ENCODE data around the gene LCA5L. TPM values are rescaled to one million over a fixed set of nuclear protein-coding genes. Genes with fewer than 3 reads are reported as not detected.
"Not testable (repeated sequence)": the region's sequence is repeated elsewhere in the genome, so short reads cannot be mapped to it uniquely, and the experiment has no call there.

LCA5L gene
- total RNA-seq, 2 experiments from 2014 or later: not detected

GRCh38 chr21:39441502-39442475 lies 3.8 kb downstream of the LCA5L start:
- CTCF ChIA-PET: interaction anchor here (0.6 to 2.8 kb wide), 10 partner anchors 11 to 258 kb away, joined by 3 to 18 read pairs (median 4); partner anchors contain the start of genes HMGN1 and PSMG1
- Mint-ChIP-seq H3K9me3 (no peaks in the 10 kb centered on the region), H3K27me3 (peaks cover 37% of the 10 kb centered on the region), H3K4me1 (peaks cover 12% of the 10 kb centered on the region), H3K4me3 (no peak overlapping the region), H3K27ac (no peak overlapping the region), H3K36me3 (ENCODE audit: low read depth) (no peaks in the 10 kb centered on the region)
- POLR2A ChIA-PET: interaction anchor here (1.0 kb wide), 1 partner anchor 94 kb away, joined by 3 read pairs; no protein-coding TSS in a partner anchor
- DNase-seq: peak; percentile 39

GRCh38 chr21:39439232-39439631 lies 6.3 kb downstream of the LCA5L start:
- H3K27ac Mint-ChIP-seq: no peak overlapping the region
- H3K27me3 Mint-ChIP-seq: peaks cover 35% of the 10 kb centered on the region
- ChIA-PET CTCF (interaction anchor here (1.7 to 2.8 kb wide), 2 partner anchors 13 to 79 kb away, joined by 3 to 9 read pairs; no protein-coding TSS in a partner anchor), POLR2A (no interaction called here)
- no peak for DNase-seq
- H3K4me3 Mint-ChIP-seq: no peak overlapping the region
- H3K36me3 Mint-ChIP-seq (ENCODE audit: low read depth): no peaks in the 10 kb centered on the region
- H3K9me3 Mint-ChIP-seq: no peaks in the 10 kb centered on the region
- H3K4me1 Mint-ChIP-seq: no peaks in the 10 kb centered on the region

GRCh38 chr21:39434950-39435349 lies 10.6 kb downstream of the LCA5L start:
- no peak for DNase-seq
- peaks cover 26% of the 10 kb centered on the region for H3K27me3 Mint-ChIP-seq
- H3K4me1 Mint-ChIP-seq: no peaks in the 10 kb centered on the region
- no peaks in the 10 kb centered on the region for H3K36me3 Mint-ChIP-seq (ENCODE audit: low read depth)
- CTCF ChIA-PET: no interaction called here
- POLR2A ChIA-PET: no interaction called here
- H3K27ac Mint-ChIP-seq: no peak overlapping the region
- H3K4me3 Mint-ChIP-seq: no peak overlapping the region
- H3K9me3 Mint-ChIP-seq: no peaks in the 10 kb centered on the region

- DNase-seq: no peak
- Mint-ChIP-seq H3K36me3 (ENCODE audit: low read depth) (no peaks in the 10 kb centered on the region), H3K9me3 (no peaks in the 10 kb centered on the region), H3K27me3 (peaks cover 13% of the 10 kb centered on the region), H3K4me3 (no peak overlapping the region), H3K27ac (no peak overlapping the region), H3K4me1 (no peaks in the 10 kb centered on the region)
- ChIA-PET CTCF (interaction anchor here (4.4 kb wide), 1 partner anchor 11 kb away, joined by 18 read pairs; no protein-coding TSS in a partner anchor), POLR2A (no interaction called here)
Measured at GRCh38 chr21:39430954-39431353, 14.6 kb downstream of the LCA5L start.

- H3K27me3 Mint-ChIP-seq: peaks cover 13% of the 10 kb centered on the region
- H3K36me3 Mint-ChIP-seq (ENCODE audit: low read depth): no peaks in the 10 kb centered on the region
- H3K9me3 Mint-ChIP-seq: no peaks in the 10 kb centered on the region
- no peaks in the 10 kb centered on the region for H3K4me1 Mint-ChIP-seq
- H3K27ac Mint-ChIP-seq: no peak overlapping the region
- CTCF ChIA-PET: interaction anchor here (4.4 kb wide), 1 partner anchor 12 kb away, joined by 18 read pairs; no protein-coding TSS in a partner anchor
- DNase-seq: no peak
- H3K4me3 Mint-ChIP-seq: no peak overlapping the region
- POLR2A ChIA-PET: no interaction called here
Measured at GRCh38 chr21:39430457-39430856, 15.1 kb downstream of the LCA5L start.

- no peaks in the 10 kb centered on the region for H3K4me1 Mint-ChIP-seq
- H3K4me3 Mint-ChIP-seq: no peak overlapping the region
- no peaks in the 10 kb centered on the region for H3K36me3 Mint-ChIP-seq (ENCODE audit: low read depth)
- CTCF ChIA-PET: interaction anchor here (4.4 kb wide), 1 partner anchor 12 kb away, joined by 18 read pairs; no protein-coding TSS in a partner anchor
- DNase-seq: no peak
- H3K27me3 Mint-ChIP-seq: peaks cover 13% of the 10 kb centered on the region
- POLR2A ChIA-PET: no interaction called here
- H3K27ac Mint-ChIP-seq: no peak overlapping the region
- no peaks in the 10 kb centered on the region for H3K9me3 Mint-ChIP-seq
Measured at GRCh38 chr21:39430016-39430415, 15.6 kb downstream of the LCA5L start.

GRCh38 chr21:39429445-39429844 lies 16.1 kb downstream of the LCA5L start:
- Mint-ChIP-seq H3K36me3 (ENCODE audit: low read depth) (no peaks in the 10 kb centered on the region), H3K9me3 (no peaks in the 10 kb centered on the region), H3K27ac (no peak overlapping the region), H3K27me3 (peaks cover 13% of the 10 kb centered on the region), H3K4me3 (no peak overlapping the region), H3K4me1 (no peaks in the 10 kb centered on the region)
- ChIA-PET CTCF (interaction anchor here (4.4 kb wide), 1 partner anchor 13 kb away, joined by 18 read pairs; no protein-coding TSS in a partner anchor), POLR2A (no interaction called here)
- DNase-seq: no peak

- no peaks in the 10 kb centered on the region for H3K36me3 Mint-ChIP-seq (ENCODE audit: low read depth)
- no peaks in the 10 kb centered on the region for H3K4me1 Mint-ChIP-seq
- no peak overlapping the region for H3K4me3 Mint-ChIP-seq
- DNase-seq: no peak
- no peak overlapping the region for H3K27ac Mint-ChIP-seq
- ChIA-PET CTCF (no interaction called here), POLR2A (no interaction called here)
- H3K27me3 Mint-ChIP-seq: peaks cover 1% of the 10 kb centered on the region
- no peaks in the 10 kb centered on the region for H3K9me3 Mint-ChIP-seq
Measured at GRCh38 chr21:39422527-39423241, 22.9 kb downstream of the LCA5L start.

GRCh38 chr21:39419204-39419603 lies 26.4 kb downstream of the LCA5L start:
- H3K9me3 Mint-ChIP-seq; H3K27me3 Mint-ChIP-seq; DNase-seq; H3K4me1 Mint-ChIP-seq; H3K4me3 Mint-ChIP-seq; POLR2A ChIA-PET; H3K27ac Mint-ChIP-seq; H3K36me3 Mint-ChIP-seq (ENCODE audit: low read depth): not testable (repeated sequence)
- CTCF ChIA-PET: interaction anchor here (0.6 to 0.7 kb wide), 2 partner anchors 34 to 523 kb away, joined by 4 read pairs; no protein-coding TSS in a partner anchor

GRCh38 chr21:39406065-39406464 lies 39.5 kb downstream of the LCA5L start:
- no peak for DNase-seq
- H3K4me3 Mint-ChIP-seq: no peak overlapping the region
- no peak overlapping the region for H3K27ac Mint-ChIP-seq
- H3K36me3 Mint-ChIP-seq (ENCODE audit: low read depth): peaks cover 13% of the 10 kb centered on the region
- H3K9me3 Mint-ChIP-seq: peaks cover 7% of the 10 kb centered on the region
- ChIA-PET POLR2A (no interaction called here), CTCF (no interaction called here)
- H3K4me1 Mint-ChIP-seq: no peaks in the 10 kb centered on the region
- no peaks in the 10 kb centered on the region for H3K27me3 Mint-ChIP-seq

- no peak for DNase-seq
- H3K27me3 Mint-ChIP-seq: no peaks in the 10 kb centered on the region
- ChIA-PET POLR2A (no interaction called here), CTCF (interaction anchor here (1.0 to 1.6 kb wide), 2 partner anchors 13 to 21 kb away, joined by 4 to 6 read pairs; no protein-coding TSS in a partner anchor)
- no peak overlapping the region for H3K27ac Mint-ChIP-seq
- H3K4me1 Mint-ChIP-seq: no peaks in the 10 kb centered on the region
- H3K36me3 Mint-ChIP-seq (ENCODE audit: low read depth): peaks cover 15% of the 10 kb centered on the region
- H3K4me3 Mint-ChIP-seq: no peak overlapping the region
- H3K9me3 Mint-ChIP-seq: no peaks in the 10 kb centered on the region
Measured at GRCh38 chr21:39400173-39400572, 45.4 kb downstream of the LCA5L start.

GRCh38 chr21:39397646-39398385 lies 47.8 kb downstream of the LCA5L start:
- Mint-ChIP-seq H3K9me3 (no peaks in the 10 kb centered on the region), H3K27me3 (no peaks in the 10 kb centered on the region), H3K36me3 (ENCODE audit: low read depth) (peaks cover 29% of the 10 kb centered on the region), H3K4me3 (no peak overlapping the region), H3K27ac (no peak overlapping the region), H3K4me1 (no peaks in the 10 kb centered on the region)
- DNase-seq: no peak
- ChIA-PET CTCF (interaction anchor here (1.2 to 1.3 kb wide), 2 partner anchors 10 to 44 kb away, joined by 3 to 8 read pairs; no protein-coding TSS in a partner anchor), POLR2A (interaction anchor here (0.8 kb wide), 1 partner anchor 46 kb away, joined by 3 read pairs; no protein-coding TSS in a partner anchor)
